DMS53 (cell line): ENCODE data around the gene C11orf58.
A peak's percentile ranks its signal among the peaks of the same experiment; 100 is the strongest.

Experiments used
- DNase-seq: peaks from one replicate; lab custom pipeline; 2025; lab: John Stamatoyannopoulos, UW

Gene C11orf58

GRCh38 chr11:16738193-16738946 lies at the start of gene C11orf58:
C11orf58 (plus strand) TSS chr11:16738647; CDS start chr11:16738779, 132 bp downstream.
- peak; percentile 99 for DNase-seq

- DNase-seq: no peak
These were observed 48.4 kb upstream of the C11orf58 start for GRCh38 chr11:16690086-16690485.

- no peak for DNase-seq
These were observed 34.7 kb upstream of the C11orf58 start for GRCh38 chr11:16703795-16704194.

GRCh38 chr11:16713594-16713993 lies 24.9 kb upstream of the C11orf58 start:
- DNase-seq: no peak

GRCh38 chr11:16722581-16723344 lies 15.7 kb upstream of the C11orf58 start:
- no peak for DNase-seq

GRCh38 chr11:16727806-16728205 lies 10.6 kb upstream of the C11orf58 start:
- DNase-seq: no peak

GRCh38 chr11:16737818-16738192 lies 642 bp upstream of the C11orf58 start:
- peak; percentile 67 for DNase-seq

GRCh38 chr11:16738947-16739815 lies 734 bp downstream of the C11orf58 start:
- peak; percentile 57 for DNase-seq

- DNase-seq: no peak
These were observed 3.0 kb downstream of the C11orf58 start for GRCh38 chr11:16741473-16741872.

GRCh38 chr11:16743478-16743877 lies 5.0 kb downstream of the C11orf58 start:
- no peak for DNase-seq

- no peak for DNase-seq
These were observed 5.8 kb downstream of the C11orf58 start for GRCh38 chr11:16744128-16744725.

GRCh38 chr11:16745950-16746605 lies 7.6 kb downstream of the C11orf58 start:
- DNase-seq: no peak

- no peak for DNase-seq
These were observed 10.6 kb downstream of the C11orf58 start for GRCh38 chr11:16749092-16749491.

GRCh38 chr11:16749666-16750065 lies 11.2 kb downstream of the C11orf58 start:
- DNase-seq: no peak

- no peak for DNase-seq
These were observed 12.0 kb downstream of the C11orf58 start for GRCh38 chr11:16750417-16750816.

- DNase-seq: no peak
These were observed 20.1 kb downstream of the C11orf58 start for GRCh38 chr11:16758382-16759024.

- DNase-seq: no peak
These were observed 21.5 kb downstream of the C11orf58 start for GRCh38 chr11:16759857-16760508.

- no peak for DNase-seq
These were observed 25.3 kb downstream of the C11orf58 start for GRCh38 chr11:16763746-16764145.

GRCh38 chr11:16764888-16765287 lies 26.4 kb downstream of the C11orf58 start:
- DNase-seq: no peak

- no peak for DNase-seq
These were observed 28.7 kb downstream of the C11orf58 start for GRCh38 chr11:16767137-16767536.
